K562 (cell line): Measurements from ENCODE around the gene CD84. TPM values are rescaled to one million over a fixed set of nuclear protein-coding genes. Genes with fewer than 3 reads are reported as not detected.

Source experiments
- ATAC-seq: fragments of 200-7000 bp; cut with Tn5 transposase; 3 replicates; pipeline ENCODE4 v1.9.1; 2020; ENCODE audit warnings: moderate library complexity
- BruUV-seq: library from RNA; stranded (reverse); fragments of 400-500 nt; replicated peaks from 2 replicates; lab custom pipeline; 2021; lab: Mats Ljungman, UMichigan
- CTCF ChIA-PET: fragments of 300-600 bp; formaldehyde crosslinking; extraction: SDS; loops from one replicate; lab custom pipeline; 2021; ENCODE audit warnings: low intra/inter-chr PET ratio; lab: Yijun Ruan, JAX
- POLR2A ChIA-PET: fragments of 300-600, 350-650 bp; sonication (Branson Sonifier 250); formaldehyde crosslinking; extraction: SDS; loops from one replicate; lab custom pipeline; 2021; ENCODE audit warnings: antibody characterized with exemption, inconsistent platforms; lab: Yijun Ruan, JAX
- DNase-seq, 4 experiments: peaks; one replicate each; pipeline versions ENCODE4 v3.0.0 to v3.0.0-alpha.2; 2011 to 2018; ENCODE audit warnings: low spot score in 3 of 4, mixed read lengths in 3 of 4; ENCODE audit errors: extremely low read depth in 1 of 4
- FAIRE-seq: peaks from 2 replicates; lab custom pipeline; 2011; peaks lifted over from hg19 to GRCh38; lab: Jason Lieb, UNC
- H2AFZ ChIP-seq: 2 replicates; pipeline ENCODE4 v1.6.0; 2011; ENCODE audit warnings: low read depth, low read length, control low read depth, inconsistent platforms
- H3K27ac ChIP-seq: fragments of 200-600 bp; 3 replicates; pipeline ENCODE4 v1.8.0; 2011; ENCODE audit warnings: low read depth, mild to moderate bottlenecking, control low read depth, inconsistent platforms, low read length, moderate library complexity, mixed read lengths; ENCODE audit errors: extremely low read depth
- H3K27me3 ChIP-seq, 2 experiments: fragments of 300-600 bp in 1 of 2; 2 replicates in 1 of 2; 3 replicates in 1 of 2; pipeline versions ENCODE4 v1.6.0 to v1.8.0; 2011; ENCODE audit warnings: inconsistent platforms in 2 of 2, low read length in 2 of 2, mild to moderate bottlenecking in 1 of 2, mixed read lengths in 1 of 2, moderate library complexity in 1 of 2; ENCODE audit not compliant: control insufficient read depth in 2 of 2, insufficient read depth in 2 of 2
- H3K36me3 ChIP-seq: fragments of 300-600 bp; 3 replicates; pipeline ENCODE4 v1.8.0; 2011; ENCODE audit warnings: mild to moderate bottlenecking, low read length, inconsistent platforms; ENCODE audit not compliant: control insufficient read depth, insufficient read depth
- H3K4me1 ChIP-seq, 2 experiments: fragments of 200-600 bp in 1 of 2; replicated peaks in 1 of 2; 2 replicates in 1 of 2; 3 replicates in 1 of 2; pipeline versions ENCODE4 v1.5.1 to v1.8.0; 2011; ENCODE audit warnings: inconsistent platforms in 2 of 2, low read length in 2 of 2, mild to moderate bottlenecking in 1 of 2, mixed read lengths in 1 of 2, moderate library complexity in 1 of 2; ENCODE audit not compliant: control insufficient read depth in 2 of 2, insufficient read depth in 2 of 2
- H3K4me2 ChIP-seq: 2 replicates; pipeline ENCODE4 v1.6.1; 2011; ENCODE audit warnings: low read length, control low read depth, inconsistent platforms, mixed read lengths; ENCODE audit not compliant: insufficient read depth
- H3K4me3 ChIP-seq: fragments of 200-600 bp; sonication (generic), shearing (Covaris generic); 2 replicates; pipeline ENCODE4 v1.5.1; 2016; ENCODE audit warnings: control low read depth, inconsistent platforms
- H3K79me2 ChIP-seq: fragments of 200-600 bp; 3 replicates; pipeline ENCODE4 v1.8.0; 2011; ENCODE audit warnings: low read length, inconsistent platforms; ENCODE audit not compliant: control insufficient read depth, insufficient read depth
- H3K9ac ChIP-seq, 2 experiments: 2 replicates each; pipeline versions ENCODE4 v1.6.0 to v1.6.1; 2011; ENCODE audit warnings: low read depth in 2 of 2, low read length in 2 of 2, control low read depth in 1 of 2, inconsistent platforms in 1 of 2, mild to moderate bottlenecking in 1 of 2, mixed read lengths in 1 of 2; ENCODE audit not compliant: insufficient read depth in 1 of 2
- H3K9me1 ChIP-seq: one replicate; pipeline ENCODE4 v1.6.0; 2011; ENCODE audit warnings: inconsistent platforms, mild to moderate bottlenecking, low read length, moderate library complexity; ENCODE audit not compliant: control insufficient read depth, insufficient read depth
- H3K9me3 ChIP-seq: replicated peaks from 2 replicates; pipeline ENCODE4 v1.5.1; 2011; ENCODE audit warnings: low read depth, low read length, inconsistent platforms; ENCODE audit not compliant: control insufficient read depth, insufficient read depth
- H4K20me1 ChIP-seq: replicated peaks from 2 replicates; pipeline ENCODE4 v1.6.1; 2011; ENCODE audit warnings: low read length, inconsistent platforms, mixed read lengths; ENCODE audit not compliant: control insufficient read depth, insufficient read depth
- ARID4B ChIP-seq: sonication (generic); formaldehyde crosslinking; IDR thresholded peaks from 2 replicates; pipeline ENCODE4 v1.8.0; 2022; ENCODE audit warnings: mild to moderate bottlenecking, missing genetic modification reagents
- CTCF ChIP-seq, 3 experiments: IDR thresholded peaks in 2 of 3; conservative IDR thresholded peaks in 1 of 3; 2 replicates each; pipeline ENCODE4 v1.5.1; 2011 to 2012; ENCODE audit warnings: low read length in 3 of 3, mild to moderate bottlenecking in 3 of 3, control low read depth in 2 of 3, improper control_type of control experiment in 1 of 3, inconsistent platforms in 1 of 3, low read depth in 1 of 3, mixed read lengths in 1 of 3, moderate library complexity in 1 of 3; ENCODE audit not compliant: insufficient read depth in 2 of 3
- FOSL1 ChIP-seq: fragments of 200-800 bp; sonication (Bioruptor generic); conservative IDR thresholded peaks from 2 replicates; pipeline ENCODE4 v1.6.1; 2016; ENCODE audit warnings: missing genetic modification characterization, missing compliant biosample characterization
- NUFIP1 ChIP-seq: fragments of 450-650 bp; IDR thresholded peaks from 2 replicates; pipeline ENCODE4 v1.6.1; 2018; ENCODE audit not compliant: partially characterized antibody
- STAT5B ChIP-seq: fragments of 250-450 bp; sonication (Bioruptor Pico); IDR thresholded peaks from 2 replicates; pipeline ENCODE4 v1.8.0; 2021; ENCODE audit warnings: mild to moderate bottlenecking, inconsistent platforms
- WGBS: fragments of 100-300 bp; shearing (Covaris generic); methylation state at CpG from one replicate; pipeline ENCODE4 v1.1.6; 2016; ENCODE audit warnings: low coverage, mixed read lengths; ENCODE audit not compliant: insufficient coverage; ENCODE audit errors: missing lambda C conversion rate; 5-methylcytosine and 5-hydroxymethylcytosine counted together
- in situ Hi-C: fragments of 300-500 bp; cut with MboI; formaldehyde crosslinking; loops from 4 replicates; pipeline ENCODE4 v1.15.0; 2018; ENCODE audit warnings: inconsistent platforms, mixed read lengths
- intact Hi-C: fragments of 100-400 bp; cut with micrococcal nuclease; formaldehyde crosslinking; loops from 2 replicates; pipeline ENCODE4 v1.14.2; 2022
- polyA plus RNA-seq, 8 experiments: library from polyadenylated mRNA; depleted of rRNA in 4 of 8; stranded (reverse) in 5 of 8; unstranded in 3 of 8; fragments of >200 nt; fragmentation: Nextera tagmentation in 2 of 8; fragmentation: Illumina TruSeq in 1 of 8; extraction: Ambion mirVana in 2 of 8; extraction: Trizol in 1 of 8; gene quantifications; 2 replicates each; pipeline versions ENCODE4 v1.2.1 to v1.2.3, GENCODE V29; 2011 to 2014; ENCODE audit warnings: inconsistent platforms in 1 of 8, missing spikeins in 1 of 8
- total RNA-seq, 7 experiments: library from RNA; depleted of rRNA in 6 of 7; stranded (reverse); fragments of >200 nt in 6 of 7; fragmentation: Illumina TruSeq in 2 of 7; extraction: Trizol in 2 of 7; gene quantifications; 2 replicates each; pipeline versions ENCODE4 v1.2.1 to v1.2.3, GENCODE V29; 2011 to 2021; ENCODE audit warnings: low replicate concordance in 1 of 7

Gene CD84
- total and polyA plus RNA-seq, 9 of the 15 experiments (the other 6 are each of a cell fraction or from before 2014, with no cell fraction given): 0.82 to 6.8 (median 2.0) TPM

GRCh38 chr1:160577671-160578070, 1.6 kb downstream of the CD84 start (continued):
- TF ChIP-seq ARID4B (CRISPR knock-in tag): no peak
- no peak for TF ChIP-seq STAT5B (CRISPR knock-in tag)
- TF ChIP-seq CTCF (IDR thresholded peaks at IDR 0.05 in 2 of 3, conservative IDR thresholded peaks at IDR 0.05 in 1 of 3; ENCODE audit: insufficient read depth in 2 of 3, low read depth in 1 of 3, low read length in 3 of 3): no peak

- Histone ChIP-seq H3K9ac (no peak overlapping the region), H3K9me3 (no peaks in the 10 kb centered on the region), H3K4me3 (no peak overlapping the region), H3K4me2 (no peak overlapping the region), H2AFZ (0 out of 2 replicates have a peak overlapping the region, but pooled peaks have one; percentile 37), H4K20me1 (no peaks in the 10 kb centered on the region), H3K79me2 (no peaks in the 10 kb centered on the region), H3K9me1 (no peaks in the 10 kb centered on the region), H3K36me3 (no peaks in the 10 kb centered on the region), H3K4me1 (peaks cover 3 to 70% of the 10 kb centered on the region in 2 experiments; a peak in 4 of 5 replicates), H3K27me3 (no peaks in the 10 kb centered on the region), H3K27ac (no peak overlapping the region)
- BruUV-seq: no TSS peak
- 0 out of 2 replicates have a peak, but pooled peaks have one; percentile 38 for TF ChIP-seq FOSL1 (tag)
- TF ChIP-seq NUFIP1: no peak
- FAIRE-seq: no peak
- POLR2A ChIA-PET: interaction anchor here (0.7 to 0.8 kb wide), 2 partner anchors 17 to 36 kb away, joined by 3 to 4 read pairs; no protein-coding TSS in a partner anchor
- intact Hi-C loops (no loop called here), in situ Hi-C loops (no loop called here)
- no peak for ATAC-seq
- WGBS: 49% methylated on average over 2 of the region's 2 CpGs
- DNase-seq: no peak
- CTCF ChIA-PET: no interaction called here
These were observed 2.4 kb downstream of the CD84 start for GRCh38 chr1:160576884-160577283.
